Tibial nerve (tissue), 3 donors: ENCODE results near the gene BAHCC1.

Source experiments
- CTCF ChIP-seq, 5 experiments: fragments of 200-600 bp in 3 of 5; fragments of 450-650 bp in 2 of 5; sonication (generic) in 3 of 5; IDR thresholded peaks; one replicate each; pipeline ENCODE4 v1.5.1; 2016 to 2019; ENCODE audit warnings: antibody characterized with exemption in 5 of 5, mild to moderate bottlenecking in 3 of 5, moderate library complexity in 2 of 5
- POLR2A ChIP-seq, 2 donors: fragments of 450-650 bp; IDR thresholded peaks; one replicate each; pipeline ENCODE4 v1.6.1; 2017; ENCODE audit warnings: antibody characterized with exemption in 2 of 2, mild to moderate bottlenecking in 2 of 2, moderate library complexity in 2 of 2

- TF ChIP-seq CTCF (IDR thresholded peaks at IDR 0.05), result no peak
- TF ChIP-seq POLR2A (IDR thresholded peaks at IDR 0.05), result no peak
These were observed 44.9 kb upstream of the BAHCC1 start for GRCh38 chr17:81350320-81350890.
